Measurements from ENCODE around the gene RASA3.

GRCh38 chr13:113977976-113978375, 154.4 kb downstream of the RASA3 start:
- TF ChIP-seq EP300 (IDR thresholded peaks at IDR 0.05) (no peak), CTCF (IDR thresholded peaks at IDR 0.05) (no peak), POLR2A (IDR thresholded peaks at IDR 0.05) (no peak), POLR2AphosphoS5 (IDR thresholded peaks at IDR 0.05) (no peak)

All from gastroesophageal sphincter (tissue), 3 donors.